ENCODE data around the gene VAV3. TPM values are rescaled to one million over a fixed set of nuclear protein-coding genes. Genes with fewer than 3 reads are reported as not detected.

VAV3 gene
- total RNA-seq, 1 donor from 2014 or later, result 0.64 TPM

DNA sequence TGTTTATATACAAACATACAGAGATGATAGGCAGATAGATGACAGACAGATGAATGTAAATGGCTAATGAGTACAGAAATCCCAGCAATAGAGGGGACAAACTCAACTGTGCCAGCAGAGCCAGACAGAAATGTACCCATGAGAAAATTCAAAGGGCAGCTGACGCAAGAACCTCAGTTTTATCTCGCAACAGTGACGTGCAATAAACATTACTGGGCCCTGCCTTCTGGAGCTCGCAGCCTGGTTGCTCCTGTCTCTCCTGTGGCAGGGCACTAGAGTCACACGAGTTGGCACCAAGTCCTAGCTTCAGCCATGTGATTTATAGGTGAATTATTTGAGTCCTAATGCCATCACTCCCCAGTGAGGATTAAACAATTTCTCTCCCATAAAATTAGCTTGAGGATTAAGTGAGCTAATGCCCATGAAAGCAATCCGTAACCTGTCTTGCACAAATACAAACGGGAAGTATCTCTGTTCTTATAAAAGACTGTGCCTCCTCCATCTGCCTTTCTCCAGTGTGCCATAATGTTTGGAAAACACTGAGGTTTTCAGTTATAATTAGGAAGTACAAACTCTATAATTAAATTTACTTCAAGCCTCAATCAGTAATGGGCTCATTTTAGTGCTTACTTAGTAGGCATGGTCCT, 50.7 kb downstream of the VAV3 start:
- Histone ChIP-seq H3K9me3 (peaks cover 0 to 2% of the 10 kb centered on the region in 2 donors), H3K4me1 (no peaks in the 10 kb centered on the region), H3K27ac (no peak overlapping the region), H3K27me3 (no peaks in the 10 kb centered on the region), H3K36me3 (no peaks in the 10 kb centered on the region), H3K4me3 (no peak overlapping the region)
- DNase-seq (ENCODE audit: low spot score in 2 of 2), result no peak
- TF ChIP-seq, protein P1, sequence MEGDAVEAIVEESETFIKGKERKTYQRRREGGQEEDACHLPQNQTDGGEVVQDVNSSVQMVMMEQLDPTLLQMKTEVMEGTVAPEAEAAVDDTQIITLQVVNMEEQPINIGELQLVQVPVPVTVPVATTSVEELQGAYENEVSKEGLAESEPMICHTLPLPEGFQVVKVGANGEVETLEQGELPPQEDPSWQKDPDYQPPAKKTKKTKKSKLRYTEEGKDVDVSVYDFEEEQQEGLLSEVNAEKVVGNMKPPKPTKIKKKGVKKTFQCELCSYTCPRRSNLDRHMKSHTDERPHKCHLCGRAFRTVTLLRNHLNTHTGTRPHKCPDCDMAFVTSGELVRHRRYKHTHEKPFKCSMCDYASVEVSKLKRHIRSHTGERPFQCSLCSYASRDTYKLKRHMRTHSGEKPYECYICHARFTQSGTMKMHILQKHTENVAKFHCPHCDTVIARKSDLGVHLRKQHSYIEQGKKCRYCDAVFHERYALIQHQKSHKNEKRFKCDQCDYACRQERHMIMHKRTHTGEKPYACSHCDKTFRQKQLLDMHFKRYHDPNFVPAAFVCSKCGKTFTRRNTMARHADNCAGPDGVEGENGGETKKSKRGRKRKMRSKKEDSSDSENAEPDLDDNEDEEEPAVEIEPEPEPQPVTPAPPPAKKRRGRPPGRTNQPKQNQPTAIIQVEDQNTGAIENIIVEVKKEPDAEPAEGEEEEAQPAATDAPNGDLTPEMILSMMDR (IDR thresholded peaks at IDR 0.05), result no peak
- intact Hi-C loops (cut with DNase I), result no loop called here

DNA sequence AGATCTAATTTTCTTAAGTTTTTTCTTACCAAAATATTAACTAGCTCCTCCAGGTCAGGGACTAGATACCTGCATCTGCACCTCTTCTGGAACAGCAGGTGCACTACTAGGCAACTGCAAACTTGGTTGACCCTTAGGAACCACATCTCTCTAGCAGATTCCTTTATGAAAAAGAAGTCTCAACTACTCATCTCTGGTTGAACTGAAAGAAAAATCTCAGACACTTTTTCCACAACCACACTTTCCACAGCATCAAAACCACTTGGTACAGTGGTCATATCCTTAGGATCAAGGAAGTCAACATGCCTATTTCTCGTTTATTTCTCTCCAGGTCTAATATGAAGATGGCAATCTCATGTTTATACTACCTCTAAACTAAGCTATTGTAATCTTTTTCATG, 52.3 kb downstream of the VAV3 start:
- no peak for DNase-seq (ENCODE audit: low spot score in 2 of 2)
- Histone ChIP-seq H3K4me1 (no peaks in the 10 kb centered on the region), H3K27me3 (no peaks in the 10 kb centered on the region), H3K4me3 (no peak overlapping the region), H3K36me3 (no peaks in the 10 kb centered on the region), H3K9me3 (no peaks in the 10 kb centered on the region), H3K27ac (no peak overlapping the region)
- intact Hi-C loops (cut with DNase I), result no loop called here
- TF ChIP-seq, protein P1 (IDR thresholded peaks at IDR 0.05), result no peak

DNA sequence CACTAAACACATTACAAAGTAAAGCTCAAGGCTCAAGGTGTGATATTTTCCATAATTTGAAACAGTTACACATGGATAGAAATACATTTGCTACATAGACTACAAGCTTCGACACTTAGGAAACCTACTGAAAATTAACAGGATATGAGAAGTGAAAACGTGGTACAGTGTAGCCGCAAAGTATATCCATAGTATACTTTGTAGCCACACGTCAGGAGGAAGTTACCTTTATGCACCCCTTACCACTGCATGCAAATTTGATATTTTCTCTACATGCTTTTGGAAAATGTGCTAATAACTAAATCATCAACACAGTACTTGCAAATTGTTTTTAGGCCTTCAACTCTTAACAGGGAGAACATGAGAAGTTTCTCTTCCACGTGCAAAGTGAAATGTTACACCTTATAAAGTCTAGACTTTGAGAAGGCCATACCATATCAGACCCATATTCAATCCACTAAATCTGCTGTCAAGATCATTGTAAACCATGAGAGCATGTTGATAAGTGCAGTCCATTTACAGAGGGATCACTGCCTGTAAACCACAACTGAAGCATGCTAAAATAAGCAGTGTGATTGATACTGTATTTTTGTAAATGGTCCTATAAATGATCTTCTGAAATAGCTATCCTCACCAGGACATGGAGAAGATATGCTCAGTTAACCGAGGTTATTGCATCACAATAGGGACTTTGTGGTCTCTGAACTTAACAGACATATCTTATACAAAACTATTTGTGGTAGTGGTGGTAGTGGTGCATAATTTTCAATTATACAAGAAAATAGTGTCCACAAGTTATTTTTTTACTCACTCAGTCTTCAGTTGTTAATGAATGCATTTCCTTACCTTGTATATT, 64.7 kb downstream of the VAV3 start:
- no peak overlapping the region for H3K4me3 ChIP-seq
- no peak for DNase-seq (ENCODE audit: low spot score in 2 of 2)
- no peaks in the 10 kb centered on the region for H3K9me3 ChIP-seq
- TF ChIP-seq, protein P1 (IDR thresholded peaks at IDR 0.05), result no peak
- intact Hi-C loops (cut with DNase I), result no loop called here
- H3K27me3 ChIP-seq, result no peaks in the 10 kb centered on the region
- no peaks in the 10 kb centered on the region for H3K36me3 ChIP-seq
- no peaks in the 10 kb centered on the region for H3K4me1 ChIP-seq
- H3K27ac ChIP-seq, result no peak overlapping the region

DNA sequence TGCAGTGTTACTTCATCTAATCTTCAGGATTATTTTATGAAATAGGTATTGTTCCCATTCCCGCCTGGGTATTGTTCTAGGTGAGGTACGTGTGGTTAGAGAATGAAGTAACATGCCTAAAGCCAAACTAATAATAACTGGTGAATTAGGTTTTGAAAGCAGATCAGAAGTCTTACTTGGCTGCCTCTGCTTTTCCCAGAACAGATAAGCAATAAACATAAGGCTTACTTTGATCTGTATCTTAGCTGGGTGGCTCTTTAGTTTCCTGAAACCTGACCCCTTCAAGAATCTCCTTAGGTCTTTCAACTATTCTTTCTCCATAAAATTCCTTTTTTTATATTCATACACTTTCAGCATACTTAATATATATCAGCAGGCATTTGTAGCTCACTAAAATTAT, 65.3 kb downstream of the VAV3 start:
- intact Hi-C loops (cut with DNase I), result no loop called here
- no peaks in the 10 kb centered on the region for H3K36me3 ChIP-seq
- no peaks in the 10 kb centered on the region for H3K4me1 ChIP-seq
- no peak overlapping the region for H3K4me3 ChIP-seq
- DNase-seq (ENCODE audit: low spot score in 2 of 2), result no peak
- H3K27me3 ChIP-seq, result no peaks in the 10 kb centered on the region
- TF ChIP-seq, protein P1 (IDR thresholded peaks at IDR 0.05), result no peak
- no peaks in the 10 kb centered on the region for H3K9me3 ChIP-seq
- no peak overlapping the region for H3K27ac ChIP-seq

DNA sequence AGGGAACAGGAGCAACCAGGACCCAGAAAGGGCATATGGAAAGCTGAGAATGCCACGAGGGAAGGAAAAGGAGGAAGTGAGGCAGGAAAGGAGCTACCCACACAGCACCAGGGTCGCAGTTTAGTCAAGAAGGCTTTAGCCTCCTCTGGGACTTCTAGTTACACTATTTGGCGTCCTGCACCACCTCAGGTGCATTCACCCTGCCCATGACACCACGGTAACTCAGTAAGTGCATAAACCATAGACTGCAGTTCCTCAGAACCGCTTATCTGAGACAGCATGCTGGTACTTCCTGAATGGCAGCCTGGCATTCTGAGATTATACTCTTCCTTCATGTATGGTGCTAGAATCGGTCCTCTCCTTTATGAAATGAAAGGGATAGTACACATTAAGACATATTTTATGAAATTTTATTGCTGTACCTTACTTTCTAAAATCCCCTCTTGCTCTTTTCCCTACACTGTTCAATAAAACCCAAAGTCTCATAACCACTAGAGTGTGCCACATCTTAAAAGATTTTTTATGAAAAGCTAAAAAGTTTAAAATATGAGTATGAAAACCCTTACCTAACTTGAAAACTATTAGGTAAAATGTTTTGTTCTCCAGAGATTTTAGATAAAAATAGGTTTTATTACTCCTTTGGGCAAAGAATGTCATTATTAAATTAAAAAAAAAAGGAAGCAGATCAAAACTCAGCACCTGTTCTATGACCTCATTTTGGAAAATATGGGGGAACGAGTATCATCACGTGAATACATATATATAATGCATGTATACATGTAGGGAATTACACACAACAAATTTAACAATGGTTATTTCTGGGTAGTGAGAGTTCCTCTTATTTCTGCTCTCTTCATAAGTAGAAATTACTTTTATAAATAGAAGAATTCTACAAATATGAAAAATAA, 67.3 kb downstream of the VAV3 start:
- H3K9me3 ChIP-seq, result no peaks in the 10 kb centered on the region
- intact Hi-C loops (cut with DNase I), result no loop called here
- no peak overlapping the region for H3K4me3 ChIP-seq
- H3K27me3 ChIP-seq, result no peaks in the 10 kb centered on the region
- no peaks in the 10 kb centered on the region for H3K4me1 ChIP-seq
- DNase-seq (ENCODE audit: low spot score in 2 of 2), result no peak
- TF ChIP-seq, protein P1 (IDR thresholded peaks at IDR 0.05), result no peak
- H3K36me3 ChIP-seq, result no peaks in the 10 kb centered on the region
- H3K27ac ChIP-seq, result no peak overlapping the region

All from ascending aorta (tissue), 2 donors.